ENCODE measurements around the gene PHOSPHO1. TPM values are rescaled to one million over a fixed set of nuclear protein-coding genes. Genes with fewer than 3 reads are reported as not detected.

Gene PHOSPHO1
- total RNA-seq, 1 donor from 2014 or later, result not detected

GRCh38 chr17:49241692-49242397, 11.3 kb upstream of the PHOSPHO1 start:
- H3K36me3 ChIP-seq, result no peaks in the 10 kb centered on the region
- no peak for TF ChIP-seq CTCF (IDR thresholded peaks at IDR 0.05)
- intact Hi-C loops (cut with DNase I), result no loop called here
- no peaks in the 10 kb centered on the region for H3K27me3 ChIP-seq
- DNase-seq (ENCODE audit: low spot score in 2 of 2), result no peak
- no peak overlapping the region for H3K4me3 ChIP-seq
- no peaks in the 10 kb centered on the region for H3K4me1 ChIP-seq
- H3K9me3 ChIP-seq, result no peaks in the 10 kb centered on the region
- no peak overlapping the region for H3K27ac ChIP-seq

- H3K27me3 ChIP-seq, result no peaks in the 10 kb centered on the region
- no peak for DNase-seq (ENCODE audit: low spot score in 2 of 2)
- intact Hi-C loops (cut with DNase I), result no loop called here
These were observed 10.5 kb upstream of the PHOSPHO1 start for GRCh38 chr17:49241040-49241439.

GRCh38 chr17:49240619-49241018, 10.0 kb upstream of the PHOSPHO1 start:
- intact Hi-C loops (cut with DNase I), result no loop called here
- H3K27me3 ChIP-seq, result no peaks in the 10 kb centered on the region
- H3K27ac ChIP-seq, result no peak overlapping the region
- H3K9me3 ChIP-seq, result no peaks in the 10 kb centered on the region
- H3K4me1 ChIP-seq, result no peaks in the 10 kb centered on the region
- no peak overlapping the region for H3K4me3 ChIP-seq
- TF ChIP-seq CTCF (IDR thresholded peaks at IDR 0.05), result no peak
- DNase-seq (ENCODE audit: low spot score in 2 of 2), result no peak
- H3K36me3 ChIP-seq, result no peaks in the 10 kb centered on the region

More at GRCh38 chr17:49241040-49241439, 10.5 kb upstream of the PHOSPHO1 start:
- Histone ChIP-seq H3K4me3 (no peak overlapping the region), H3K4me1 (no peaks in the 10 kb centered on the region), H3K9me3 (no peaks in the 10 kb centered on the region), H3K27ac (no peak overlapping the region), H3K36me3 (no peaks in the 10 kb centered on the region)
- TF ChIP-seq CTCF (IDR thresholded peaks at IDR 0.05), result no peak

GRCh38 chr17:49239963-49240362, 9.4 kb upstream of the PHOSPHO1 start:
- Histone ChIP-seq H3K9me3 (no peaks in the 10 kb centered on the region), H3K4me3 (no peak overlapping the region), H3K4me1 (no peaks in the 10 kb centered on the region), H3K27ac (no peak overlapping the region), H3K36me3 (no peaks in the 10 kb centered on the region), H3K27me3 (no peaks in the 10 kb centered on the region)
- TF ChIP-seq CTCF (IDR thresholded peaks at IDR 0.05), result no peak
- DNase-seq (ENCODE audit: low spot score in 2 of 2), result no peak
- intact Hi-C loops (cut with DNase I), result no loop called here

- Histone ChIP-seq H3K4me3 (no peak overlapping the region), H3K9me3 (no peaks in the 10 kb centered on the region), H3K4me1 (no peaks in the 10 kb centered on the region), H3K27ac (no peak overlapping the region), H3K27me3 (no peaks in the 10 kb centered on the region), H3K36me3 (no peaks in the 10 kb centered on the region)
- DNase-seq (ENCODE audit: low spot score in 2 of 2), result no peak
- intact Hi-C loops (cut with DNase I), result no loop called here
- no peak for TF ChIP-seq CTCF (IDR thresholded peaks at IDR 0.05)
These were observed 5.3 kb upstream of the PHOSPHO1 start for GRCh38 chr17:49235896-49236295.

Measured in ascending aorta (tissue), 2 donors.